ENCODE data around the gene GCC2. TPM values are rescaled to one million over a fixed set of nuclear protein-coding genes. Genes with fewer than 3 reads are reported as not detected.

The GCC2 gene
- total RNA-seq, 1 donor = 44.2 TPM

DNA sequence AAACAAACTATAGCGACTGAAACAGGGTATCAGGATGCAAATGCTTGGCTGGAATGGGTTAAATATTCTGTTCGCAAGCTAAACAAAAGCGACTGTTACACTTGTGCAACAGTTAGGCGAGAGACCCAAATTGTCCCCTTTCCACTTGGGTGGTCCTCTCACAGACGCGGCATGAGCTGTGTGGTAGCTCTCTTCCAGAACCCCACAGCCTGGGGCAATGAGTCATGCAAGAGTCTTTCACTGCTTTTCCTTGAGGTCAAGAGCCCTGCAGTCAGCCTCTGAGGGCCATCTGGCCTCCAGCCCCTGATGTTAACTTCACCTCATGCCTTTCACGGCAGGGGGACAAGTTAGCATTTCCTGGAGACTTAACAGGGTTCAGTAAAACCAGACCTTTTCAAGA, 45.5 kb upstream of the GCC2 start:
- TF ChIP-seq, protein P1, sequence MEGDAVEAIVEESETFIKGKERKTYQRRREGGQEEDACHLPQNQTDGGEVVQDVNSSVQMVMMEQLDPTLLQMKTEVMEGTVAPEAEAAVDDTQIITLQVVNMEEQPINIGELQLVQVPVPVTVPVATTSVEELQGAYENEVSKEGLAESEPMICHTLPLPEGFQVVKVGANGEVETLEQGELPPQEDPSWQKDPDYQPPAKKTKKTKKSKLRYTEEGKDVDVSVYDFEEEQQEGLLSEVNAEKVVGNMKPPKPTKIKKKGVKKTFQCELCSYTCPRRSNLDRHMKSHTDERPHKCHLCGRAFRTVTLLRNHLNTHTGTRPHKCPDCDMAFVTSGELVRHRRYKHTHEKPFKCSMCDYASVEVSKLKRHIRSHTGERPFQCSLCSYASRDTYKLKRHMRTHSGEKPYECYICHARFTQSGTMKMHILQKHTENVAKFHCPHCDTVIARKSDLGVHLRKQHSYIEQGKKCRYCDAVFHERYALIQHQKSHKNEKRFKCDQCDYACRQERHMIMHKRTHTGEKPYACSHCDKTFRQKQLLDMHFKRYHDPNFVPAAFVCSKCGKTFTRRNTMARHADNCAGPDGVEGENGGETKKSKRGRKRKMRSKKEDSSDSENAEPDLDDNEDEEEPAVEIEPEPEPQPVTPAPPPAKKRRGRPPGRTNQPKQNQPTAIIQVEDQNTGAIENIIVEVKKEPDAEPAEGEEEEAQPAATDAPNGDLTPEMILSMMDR (IDR thresholded peaks at IDR 0.05; ENCODE audit: extremely low read depth, low read depth, low read length) = no peak
- no peak overlapping the region for H3K4me3 ChIP-seq (ENCODE audit: insufficient read depth, low read length)
- no peak overlapping the region for H3K27ac ChIP-seq (ENCODE audit: low read depth, low read length)
- H3K9me3 ChIP-seq (ENCODE audit: low read depth, low read length) = peaks cover 8% of the 10 kb centered on the region
- H3K4me1 ChIP-seq (ENCODE audit: insufficient read depth, low read length) = peaks cover 6% of the 10 kb centered on the region
- no peaks in the 10 kb centered on the region for H3K79me2 ChIP-seq (ENCODE audit: insufficient read depth, low read length)
- no peak overlapping the region for H3K4me2 ChIP-seq (ENCODE audit: insufficient read depth, low read length)
- no peaks in the 10 kb centered on the region for H3K36me3 ChIP-seq (ENCODE audit: insufficient read depth, low read length)
- no peaks in the 10 kb centered on the region for H3K27me3 ChIP-seq (ENCODE audit: insufficient read depth, low read length)
- no peak for DNase-seq (ENCODE audit: insufficient read length, low spot score, missing footprints)
- H4K20me1 ChIP-seq (ENCODE audit: insufficient read depth, low read length) = no peaks in the 10 kb centered on the region
- no peak overlapping the region for H2AFZ ChIP-seq (ENCODE audit: low read length)

- Histone ChIP-seq H3K79me2 (ENCODE audit: insufficient read depth, low read length) (no peaks in the 10 kb centered on the region), H3K27me3 (ENCODE audit: insufficient read depth, low read length) (no peaks in the 10 kb centered on the region), H3K4me1 (ENCODE audit: insufficient read depth, low read length) (peaks cover 6% of the 10 kb centered on the region), H3K36me3 (ENCODE audit: insufficient read depth, low read length) (no peaks in the 10 kb centered on the region), H3K4me3 (ENCODE audit: insufficient read depth, low read length) (no peak overlapping the region), H3K27ac (ENCODE audit: low read depth, low read length) (no peak overlapping the region), H3K4me2 (ENCODE audit: insufficient read depth, low read length) (no peak overlapping the region), H2AFZ (ENCODE audit: low read length) (no peak overlapping the region), H4K20me1 (ENCODE audit: insufficient read depth, low read length) (no peaks in the 10 kb centered on the region), H3K9me3 (ENCODE audit: low read depth, low read length) (peaks cover 2% of the 10 kb centered on the region)
- no peak for DNase-seq (ENCODE audit: insufficient read length, low spot score, missing footprints)
- TF ChIP-seq, protein P1 (IDR thresholded peaks at IDR 0.05; ENCODE audit: extremely low read depth, low read depth, low read length) = no peak
Observed at GRCh38 chr2:108404784-108405397, 44.1 kb upstream of the GCC2 start.

DNA sequence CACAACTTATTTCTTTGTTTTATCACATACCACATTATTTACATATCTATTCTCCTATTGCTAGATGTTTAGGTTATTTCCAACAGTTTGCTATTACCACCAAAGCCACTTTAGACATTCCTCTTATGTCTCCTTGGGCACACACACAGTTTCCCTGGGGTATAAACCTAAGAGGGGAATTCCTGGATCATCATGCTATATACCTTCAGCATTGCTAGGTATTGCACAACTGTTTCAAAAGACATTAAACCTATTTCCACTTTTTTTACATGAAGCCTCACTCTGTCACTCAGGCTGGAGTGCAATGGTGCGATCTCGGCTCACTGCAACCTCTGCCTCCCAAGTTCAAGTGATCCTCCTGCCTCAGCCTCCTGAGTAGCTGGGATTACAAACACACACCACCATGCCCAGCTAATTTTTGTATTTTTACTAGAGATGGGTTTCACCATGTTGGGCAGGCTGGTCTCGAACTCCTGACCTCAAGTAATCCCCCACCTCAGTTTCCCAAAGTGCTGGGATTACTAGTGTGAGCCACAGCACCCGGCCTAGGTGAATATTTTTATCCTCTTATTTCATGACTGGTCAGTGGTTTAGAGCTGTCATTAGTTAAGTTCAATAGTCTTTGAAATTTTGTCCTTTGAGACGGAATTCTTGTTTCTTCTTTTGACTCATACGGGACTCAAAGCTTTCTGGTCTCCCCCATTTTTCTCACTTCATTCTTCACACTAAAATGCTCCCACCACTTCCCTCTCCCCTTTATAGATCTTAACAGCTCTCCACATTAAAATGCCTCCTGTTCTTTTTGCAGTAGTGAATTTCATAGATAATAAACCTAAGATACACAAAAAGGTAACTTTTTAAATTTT, 40.9 kb upstream of the GCC2 start:
- DNase-seq (ENCODE audit: insufficient read length, low spot score, missing footprints) = no peak
- Histone ChIP-seq H4K20me1 (ENCODE audit: insufficient read depth, low read length) (no peaks in the 10 kb centered on the region), H2AFZ (ENCODE audit: low read length) (no peak overlapping the region), H3K27ac (ENCODE audit: low read depth, low read length) (no peak overlapping the region), H3K4me1 (ENCODE audit: insufficient read depth, low read length) (peaks cover 8% of the 10 kb centered on the region), H3K9me3 (ENCODE audit: low read depth, low read length) (no peaks in the 10 kb centered on the region), H3K36me3 (ENCODE audit: insufficient read depth, low read length) (no peaks in the 10 kb centered on the region), H3K4me2 (ENCODE audit: insufficient read depth, low read length) (no peak overlapping the region), H3K4me3 (ENCODE audit: insufficient read depth, low read length) (no peak overlapping the region), H3K79me2 (ENCODE audit: insufficient read depth, low read length) (no peaks in the 10 kb centered on the region), H3K27me3 (ENCODE audit: insufficient read depth, low read length) (no peaks in the 10 kb centered on the region)
- TF ChIP-seq, protein P1 (IDR thresholded peaks at IDR 0.05; ENCODE audit: extremely low read depth, low read depth, low read length) = no peak

GRCh38 chr2:108409768-108410167, 39.2 kb upstream of the GCC2 start:
- Histone ChIP-seq H3K27me3 (ENCODE audit: insufficient read depth, low read length) (no peaks in the 10 kb centered on the region), H4K20me1 (ENCODE audit: insufficient read depth, low read length) (no peaks in the 10 kb centered on the region), H3K4me2 (ENCODE audit: insufficient read depth, low read length) (no peak overlapping the region), H3K79me2 (ENCODE audit: insufficient read depth, low read length) (no peaks in the 10 kb centered on the region), H2AFZ (ENCODE audit: low read length) (no peak overlapping the region), H3K4me3 (ENCODE audit: insufficient read depth, low read length) (no peak overlapping the region), H3K36me3 (ENCODE audit: insufficient read depth, low read length) (no peaks in the 10 kb centered on the region), H3K27ac (ENCODE audit: low read depth, low read length) (no peak overlapping the region), H3K9me3 (ENCODE audit: low read depth, low read length) (no peaks in the 10 kb centered on the region), H3K4me1 (ENCODE audit: insufficient read depth, low read length) (peaks cover 5% of the 10 kb centered on the region)
- no peak for DNase-seq (ENCODE audit: insufficient read length, low spot score, missing footprints)
- TF ChIP-seq, protein P1 (IDR thresholded peaks at IDR 0.05; ENCODE audit: extremely low read depth, low read depth, low read length) = no peak

Data from osteoblast (primary cell).